Right lobe of liver (tissue), 6 donors: ENCODE results near the gene NOC2L. TPM values are rescaled to one million over a fixed set of nuclear protein-coding genes. Genes with fewer than 3 reads are reported as not detected.
A peak's percentile ranks its signal among the peaks of the same experiment; 100 is the strongest.

Source experiments
- ATAC-seq, 4 donors: fragments of 200-7000 bp; cut with Tn5 transposase; one replicate each; pipeline ENCODE4 v1.9.1; 2020; ENCODE audit warnings: mild to moderate bottlenecking in 4 of 4, moderate library complexity in 4 of 4
- DNase-seq, 3 donors: peaks; one replicate each; pipeline ENCODE4 v3.0.0-alpha.2; 2020
- H3K27ac ChIP-seq, 3 donors: fragments of 200-600 bp; one replicate each; pipeline ENCODE4 v1.8.0; 2022
- H3K27me3 ChIP-seq, 2 donors: fragments of 200-600 bp; one replicate each; pipeline ENCODE4 v1.8.0; 2022
- H3K36me3 ChIP-seq, 4 donors: fragments of 200-600 bp; sonication (generic) in 1 of 4; one replicate each; pipeline versions ENCODE4 v1.5.1 to v1.8.0; 2017 to 2022; ENCODE audit warnings: control low read depth in 1 of 4
- H3K4me1 ChIP-seq, 4 donors: fragments of 200-600 bp; sonication (generic) in 1 of 4; one replicate each; pipeline versions ENCODE4 v1.5.1 to v1.8.0; 2017 to 2022; ENCODE audit warnings: control low read depth in 1 of 4
- H3K4me3 ChIP-seq, 3 donors: fragments of 200-600 bp; one replicate each; pipeline ENCODE4 v1.8.0; 2022
- H3K9me3 ChIP-seq, 4 donors: fragments of 200-600 bp; sonication (generic) in 1 of 4; one replicate each; pipeline versions ENCODE4 v1.5.1 to v1.8.0; 2017 to 2022; ENCODE audit warnings: control low read depth in 1 of 4
- POLR2A ChIP-seq: fragments of 450-650 bp; IDR thresholded peaks from one replicate; pipeline ENCODE4 v1.6.1; 2017; ENCODE audit warnings: antibody characterized with exemption, mild to moderate bottlenecking
- WGBS: methylation state at CpG from one replicate; pipeline ENCODE4 v1.1.6; 2018; ENCODE audit warnings: low coverage, low lambda C conversion rate; ENCODE audit not compliant: insufficient coverage; ENCODE audit errors: missing lambda C conversion rate; 5-methylcytosine and 5-hydroxymethylcytosine counted together
- intact Hi-C, 2 donors: fragments of 100-400 bp; cut with DNase I; formaldehyde crosslinking; loops; one replicate each; pipeline versions ENCODE4 v1.11.2 to v1.14.1; 2022
- total RNA-seq, 6 experiments: library from RNA; depleted of rRNA in 2 of 6; stranded (reverse); fragments of >200 nt in 2 of 6; fragmentation: NEBNext Ultra II Directional in 3 of 6; extraction: Animal tissue kit (Norgen Biotek cat#: 25700) in 3 of 6; gene quantifications; one replicate each; pipeline versions ENCODE4 v1.1.0 to v1.2.4, GENCODE V29; 2016 to 2023
- TF ChIP-seq, protein P1 (sequence below), 4 donors: fragments of 200-600 bp in 3 of 4; fragments of 450-650 bp in 1 of 4; IDR thresholded peaks; one replicate each; pipeline versions ENCODE4 v1.5.1 to v1.8.0; 2016 to 2022; ENCODE audit warnings: antibody characterized with exemption in 4 of 4, mild to moderate bottlenecking in 2 of 4
- donor health status: DM: no; HTN: yes; CAD: no.
- donor health status: DM: no; HTN: no; CAD: no.
- donor health status: DM: no; HTN: no; CAD: no.
- donor health status: DM: no; HTN: yes; CAD: no.
- donor health status: DM: no; HTN: yes; CAD: no.

Gene NOC2L
- total RNA-seq, 6 experiments from 2014 or later, result 28.9 to 36.8 (median 30.2) TPM

GRCh38 chr1:928825-929661 lies 30.0 kb downstream of the NOC2L start:
- no peak for DNase-seq
- Histone ChIP-seq H3K27me3 (peaks cover 0 to 3% of the 10 kb centered on the region in 2 donors), H3K4me1 (peaks cover 0 to 10% (median 0%) of the 10 kb centered on the region in 4 donors), H3K36me3 (no peaks in the 10 kb centered on the region), H3K4me3 (no peak overlapping the region), H3K27ac (no peak overlapping the region), H3K9me3 (no peaks in the 10 kb centered on the region)
- intact Hi-C loops, result no loop called here
- 63% methylated on average over 6 of the region's 40 CpGs for WGBS
- TF ChIP-seq, protein P1, sequence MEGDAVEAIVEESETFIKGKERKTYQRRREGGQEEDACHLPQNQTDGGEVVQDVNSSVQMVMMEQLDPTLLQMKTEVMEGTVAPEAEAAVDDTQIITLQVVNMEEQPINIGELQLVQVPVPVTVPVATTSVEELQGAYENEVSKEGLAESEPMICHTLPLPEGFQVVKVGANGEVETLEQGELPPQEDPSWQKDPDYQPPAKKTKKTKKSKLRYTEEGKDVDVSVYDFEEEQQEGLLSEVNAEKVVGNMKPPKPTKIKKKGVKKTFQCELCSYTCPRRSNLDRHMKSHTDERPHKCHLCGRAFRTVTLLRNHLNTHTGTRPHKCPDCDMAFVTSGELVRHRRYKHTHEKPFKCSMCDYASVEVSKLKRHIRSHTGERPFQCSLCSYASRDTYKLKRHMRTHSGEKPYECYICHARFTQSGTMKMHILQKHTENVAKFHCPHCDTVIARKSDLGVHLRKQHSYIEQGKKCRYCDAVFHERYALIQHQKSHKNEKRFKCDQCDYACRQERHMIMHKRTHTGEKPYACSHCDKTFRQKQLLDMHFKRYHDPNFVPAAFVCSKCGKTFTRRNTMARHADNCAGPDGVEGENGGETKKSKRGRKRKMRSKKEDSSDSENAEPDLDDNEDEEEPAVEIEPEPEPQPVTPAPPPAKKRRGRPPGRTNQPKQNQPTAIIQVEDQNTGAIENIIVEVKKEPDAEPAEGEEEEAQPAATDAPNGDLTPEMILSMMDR (IDR thresholded peaks at IDR 0.05), result no peak
- no peak for TF ChIP-seq POLR2A
- ATAC-seq, result no peak

DNA sequence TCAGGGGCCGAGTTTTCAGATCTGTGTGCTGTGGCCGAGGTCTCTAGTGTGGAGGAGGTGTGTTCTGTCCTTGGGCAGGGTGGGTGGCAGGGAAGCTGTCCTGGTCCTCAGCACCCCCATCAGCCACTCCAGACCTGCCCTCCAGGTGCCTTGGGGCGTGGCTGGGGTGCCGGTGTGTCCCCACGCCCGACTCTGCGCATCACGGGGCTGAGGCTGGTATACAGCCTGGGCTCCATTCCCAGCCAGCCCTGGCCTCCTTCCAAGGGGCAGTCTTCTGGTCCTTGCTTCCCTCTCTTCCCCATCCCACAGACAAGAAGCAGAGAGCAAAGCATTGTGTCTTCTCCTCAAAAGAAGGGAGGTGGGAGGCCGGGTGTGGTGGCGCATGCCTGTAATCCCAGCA lies 31.3 kb downstream of the NOC2L start:
- no peak overlapping the region for H3K27ac ChIP-seq
- H3K4me1 ChIP-seq, result peaks cover 0 to 11% (median 0%) of the 10 kb centered on the region in 4 donors
- H3K4me3 ChIP-seq, result no peak overlapping the region
- intact Hi-C loops, result no loop called here
- WGBS, result 100% methylated on average over 1 of the region's 10 CpGs
- H3K27me3 ChIP-seq, result peaks cover 0 to 3% of the 10 kb centered on the region in 2 donors
- no peaks in the 10 kb centered on the region for H3K36me3 ChIP-seq
- ATAC-seq, result no peak
- no peaks in the 10 kb centered on the region for H3K9me3 ChIP-seq
- DNase-seq, result no peak
- no peak for TF ChIP-seq POLR2A
- TF ChIP-seq, protein P1 (IDR thresholded peaks at IDR 0.05), result no peak

- WGBS, result 49% methylated on average over 2 of the region's 9 CpGs
- intact Hi-C loops, result no loop called here
- no peak for DNase-seq
Measured at GRCh38 chr1:927234-927633, 31.8 kb downstream of the NOC2L start.

GRCh38 chr1:925561-926421 lies 33.3 kb downstream of the NOC2L start:
- H3K27me3 ChIP-seq, result peaks cover 0 to 3% of the 10 kb centered on the region in 2 donors
- WGBS, result 37% methylated on average over 16 of the region's 65 CpGs
- no peak for TF ChIP-seq POLR2A
- TF ChIP-seq, protein P1 (IDR thresholded peaks at IDR 0.05), result no peak
- peaks cover 0 to 16% (median 0%) of the 10 kb centered on the region in 4 donors for H3K4me1 ChIP-seq
- no peak for DNase-seq
- peak overlapping the region in 2 of 3 donors; percentile 7 to 55 for H3K4me3 ChIP-seq
- H3K27ac ChIP-seq, result no peak overlapping the region
- ATAC-seq, result peak in 3 of 4 donors; percentile 15 to 29 (median 20)
- H3K9me3 ChIP-seq, result no peaks in the 10 kb centered on the region
- intact Hi-C loops, result no loop called here
- no peaks in the 10 kb centered on the region for H3K36me3 ChIP-seq

More at GRCh38 chr1:927234-927633, 31.8 kb downstream of the NOC2L start:
- Histone ChIP-seq H3K4me1 (peaks cover 0 to 11% (median 0%) of the 10 kb centered on the region in 4 donors), H3K9me3 (no peaks in the 10 kb centered on the region), H3K27ac (no peak overlapping the region), H3K4me3 (no peak overlapping the region), H3K36me3 (no peaks in the 10 kb centered on the region), H3K27me3 (peaks cover 0 to 3% of the 10 kb centered on the region in 2 donors)
- TF ChIP-seq POLR2A, result no peak
- TF ChIP-seq, protein P1 (IDR thresholded peaks at IDR 0.05), result no peak
- ATAC-seq, result no peak
